OCI-M2 (cell line): ENCODE data around the gene ARHGAP24.
"Not testable (repeated sequence)": the region's sequence is repeated elsewhere in the genome, so short reads cannot be mapped to it uniquely, and the experiment has no call there.

ENCODE experiments used
- DNase-seq: peaks from one replicate; lab custom pipeline; 2025; ENCODE audit not compliant: unreplicated experiment; lab: John Stamatoyannopoulos, UW

ARHGAP24 gene

GRCh38 chr4:85806334-85806733 lies 331.4 kb downstream of the ARHGAP24 start:
- no peak for DNase-seq

- no peak for DNase-seq
Measured at GRCh38 chr4:85807247-85807950, 332.4 kb downstream of the ARHGAP24 start.

DNA sequence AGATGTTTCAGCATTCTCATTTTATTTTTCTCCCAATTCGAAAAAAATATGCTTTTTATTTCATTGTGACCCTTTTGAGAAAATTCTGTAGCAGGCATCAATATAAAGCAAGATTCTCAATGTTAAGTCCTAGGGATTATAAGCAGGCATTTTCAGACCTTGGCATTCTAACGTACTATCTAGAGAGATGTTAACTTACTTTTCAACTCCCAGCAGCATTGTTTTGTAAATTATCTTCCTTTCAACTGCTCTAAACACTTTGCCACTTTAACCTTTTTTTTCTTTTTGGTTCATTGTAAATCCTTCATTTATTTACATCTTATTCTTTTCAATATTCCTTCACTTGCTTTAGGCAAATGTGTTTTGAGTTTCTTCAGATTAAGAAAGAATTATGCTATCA lies 333.2 kb downstream of the ARHGAP24 start:
- no peak for DNase-seq

DNA sequence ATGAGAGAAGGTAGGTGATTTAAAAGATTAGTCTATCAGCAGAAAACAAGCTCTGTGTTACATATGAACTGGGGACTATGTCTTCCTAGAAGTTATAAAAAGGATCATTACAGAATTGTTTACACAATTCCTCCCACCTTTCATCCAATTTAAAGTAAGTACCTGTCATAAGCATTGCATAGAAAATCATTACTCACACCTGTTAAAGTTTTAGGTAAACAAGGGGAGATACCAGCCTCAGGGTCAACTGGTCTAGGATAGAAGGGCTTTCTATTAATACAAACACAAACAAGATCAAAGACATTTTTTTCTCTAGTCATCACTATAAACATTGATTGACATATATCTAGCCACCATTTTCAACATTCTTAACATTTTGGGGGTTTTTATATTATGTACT lies 333.9 kb downstream of the ARHGAP24 start:
- DNase-seq = no peak

- DNase-seq = no peak
Measured at GRCh38 chr4:85812776-85813175, 337.8 kb downstream of the ARHGAP24 start.

- no peak for DNase-seq
Measured at GRCh38 chr4:85815796-85816459, 341.0 kb downstream of the ARHGAP24 start.

GRCh38 chr4:85818700-85819099 lies 343.8 kb downstream of the ARHGAP24 start:
- DNase-seq = no peak

GRCh38 chr4:85820101-85820500 lies 345.2 kb downstream of the ARHGAP24 start:
- DNase-seq = not testable (repeated sequence)

DNA sequence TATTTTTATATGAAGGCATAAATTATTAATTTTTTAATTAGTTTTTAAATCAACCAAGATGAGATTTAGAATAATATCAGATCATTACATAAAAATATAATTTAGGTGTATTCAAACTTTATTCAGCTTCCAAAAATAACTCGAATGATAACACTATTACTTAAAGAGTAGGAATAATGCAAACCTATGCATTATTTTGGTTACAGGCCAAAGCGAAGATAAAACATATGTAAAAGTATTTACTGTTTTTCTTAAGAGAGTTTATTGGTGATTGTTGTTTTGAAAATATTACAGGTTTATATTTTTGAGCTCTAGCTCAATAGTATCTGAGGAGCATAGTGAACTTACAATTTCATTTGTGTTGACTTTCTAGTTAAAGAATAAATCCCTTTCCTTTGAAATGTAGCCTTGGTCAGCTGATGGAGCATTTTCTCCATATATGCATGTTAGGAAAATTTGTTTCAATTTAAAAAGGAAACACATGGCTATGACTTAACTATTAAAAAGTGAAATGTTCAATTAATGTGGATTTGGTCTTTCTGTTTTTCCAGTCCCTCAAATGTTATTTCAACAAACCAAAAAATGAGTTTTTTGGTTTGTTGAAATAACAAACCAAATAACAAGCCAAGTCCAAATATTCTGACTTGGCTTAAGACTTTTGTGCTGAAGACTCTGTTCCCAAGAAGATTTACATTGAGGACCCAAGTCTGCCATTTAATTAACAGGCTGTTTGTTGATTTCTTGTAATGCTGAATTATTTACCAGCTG lies 346.9 kb downstream of the ARHGAP24 start:
- no peak for DNase-seq

- DNase-seq = no peak
Measured at GRCh38 chr4:85823295-85823694, 348.3 kb downstream of the ARHGAP24 start.

DNA sequence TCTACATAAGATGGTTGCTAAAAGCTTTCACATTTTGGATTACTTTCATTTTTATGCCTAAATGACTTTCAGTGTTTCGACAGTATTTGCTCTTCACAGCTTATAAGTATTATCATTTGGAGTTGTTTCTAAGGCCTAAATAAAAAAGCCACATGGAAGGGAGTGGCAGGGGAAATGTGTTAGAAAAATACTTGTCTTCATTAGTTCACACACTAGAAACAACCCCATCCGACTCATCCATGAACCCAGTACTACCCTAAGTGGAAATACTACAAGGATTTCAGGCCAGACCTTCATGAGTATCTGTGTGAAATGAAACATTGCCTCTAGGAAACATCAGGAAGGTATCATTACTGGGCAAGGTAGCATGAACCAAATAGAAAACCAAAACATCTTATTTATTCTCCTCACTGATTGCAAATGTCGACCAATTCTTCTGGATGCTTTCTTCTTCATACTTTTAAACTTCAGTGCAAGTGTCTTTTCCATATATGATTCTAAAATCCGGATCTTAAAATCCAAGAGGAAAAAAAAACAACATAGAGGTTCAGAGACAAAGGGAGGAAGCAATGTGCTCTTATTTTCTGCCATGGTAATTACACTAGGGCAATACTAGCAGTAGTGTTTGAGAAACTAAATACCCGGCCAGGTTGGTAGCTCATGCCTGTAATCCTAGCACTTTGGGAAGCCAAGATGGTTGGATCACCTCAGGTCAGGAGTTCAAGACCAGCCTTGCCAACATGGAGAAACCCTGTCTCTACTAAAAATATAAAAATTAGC lies 349.4 kb downstream of the ARHGAP24 start:
- no peak for DNase-seq

DNA sequence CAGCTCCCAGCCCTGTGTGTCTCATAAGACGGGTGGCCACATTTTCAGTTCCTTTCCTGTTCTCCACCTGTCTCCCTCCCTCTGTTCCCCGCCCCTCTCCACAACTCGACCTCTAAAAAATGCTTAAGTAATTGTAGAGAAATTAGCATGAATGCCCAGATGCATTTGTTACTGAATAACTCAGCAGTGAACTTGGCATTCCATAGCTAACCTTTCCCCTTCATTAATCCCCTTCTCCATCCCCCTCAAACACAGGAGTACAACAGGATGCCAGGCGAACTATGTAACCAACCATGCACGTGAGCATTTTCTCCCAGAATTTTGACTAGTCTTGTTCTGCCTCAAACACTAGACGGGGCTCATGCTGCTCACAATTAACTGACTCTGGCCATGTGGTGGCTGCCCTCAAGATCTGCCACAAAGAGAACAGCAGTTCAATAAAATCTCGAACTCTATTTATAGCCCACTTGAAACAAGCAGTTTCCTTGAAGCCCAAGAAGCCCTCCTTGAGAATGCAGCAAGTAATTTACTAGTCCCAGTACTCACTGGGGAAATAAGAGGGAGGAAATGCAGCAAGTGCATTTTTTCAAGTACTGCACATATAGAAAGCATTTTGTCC lies 351.2 kb downstream of the ARHGAP24 start:
- DNase-seq = no peak

DNA sequence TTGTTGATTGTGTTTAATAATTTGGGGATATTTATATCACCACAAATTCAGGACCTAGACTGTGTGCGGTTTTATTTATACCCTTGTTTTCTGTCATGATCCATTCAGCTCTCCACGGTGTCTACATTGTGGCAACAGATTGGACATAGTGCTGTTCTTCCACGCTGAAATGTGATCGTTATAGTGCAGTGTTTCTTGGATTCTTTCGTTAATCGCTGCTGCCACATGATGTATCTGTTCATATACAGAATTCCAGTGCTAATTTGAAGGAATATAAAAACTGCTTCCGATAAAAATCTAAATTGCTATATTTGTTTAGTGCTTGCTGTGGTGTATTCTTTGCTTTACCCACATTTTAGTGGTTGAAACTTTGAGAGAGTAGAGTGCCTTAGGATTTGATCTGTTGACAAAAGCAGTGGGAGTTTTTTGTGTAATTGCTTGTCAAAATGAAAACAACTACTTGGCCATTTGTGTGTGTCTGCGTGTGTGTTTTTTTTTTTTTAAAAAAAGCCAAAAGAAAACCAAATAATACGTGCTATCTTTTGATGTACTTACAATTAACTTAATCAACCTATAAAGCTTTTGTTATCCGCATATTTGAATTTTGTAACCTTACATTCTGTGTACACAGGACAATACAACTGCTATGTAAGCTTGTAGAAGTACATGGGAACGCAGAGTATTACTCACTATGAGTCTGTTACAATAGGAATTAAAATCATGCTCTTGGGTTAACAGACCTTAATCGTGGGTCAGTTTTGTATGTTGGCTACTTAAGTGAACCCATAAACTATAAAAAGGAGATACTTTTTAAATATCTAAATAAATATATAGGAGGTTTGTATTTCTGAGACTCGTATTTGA lies 353.3 kb downstream of the ARHGAP24 start:
- DNase-seq = no peak

- no peak for DNase-seq
Measured at GRCh38 chr4:85829276-85830051, 354.5 kb downstream of the ARHGAP24 start.

DNA sequence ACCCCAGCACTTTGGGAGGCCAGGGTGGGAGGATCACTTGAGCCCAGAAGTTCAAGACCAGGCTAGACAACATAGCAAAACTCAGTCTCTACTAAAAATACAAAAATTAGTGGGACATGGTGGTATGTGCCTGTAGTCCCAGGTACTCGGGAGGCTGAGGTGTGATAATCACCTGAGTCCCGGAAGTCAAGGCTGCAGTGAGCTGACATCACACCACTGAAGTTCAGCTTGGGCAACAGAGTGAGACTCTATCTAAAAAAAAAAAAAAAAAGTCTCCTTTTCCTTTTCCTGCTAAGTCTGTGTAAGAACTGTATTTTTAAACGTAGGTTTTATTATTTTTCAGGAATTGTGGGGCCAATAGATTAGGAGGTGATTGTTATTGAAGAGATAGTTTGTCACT lies 356.7 kb downstream of the ARHGAP24 start:
- no peak for DNase-seq

GRCh38 chr4:85833302-85833701 lies 358.4 kb downstream of the ARHGAP24 start:
- no peak for DNase-seq

GRCh38 chr4:85834934-85835333 lies 360.0 kb downstream of the ARHGAP24 start:
- no peak for DNase-seq

DNA sequence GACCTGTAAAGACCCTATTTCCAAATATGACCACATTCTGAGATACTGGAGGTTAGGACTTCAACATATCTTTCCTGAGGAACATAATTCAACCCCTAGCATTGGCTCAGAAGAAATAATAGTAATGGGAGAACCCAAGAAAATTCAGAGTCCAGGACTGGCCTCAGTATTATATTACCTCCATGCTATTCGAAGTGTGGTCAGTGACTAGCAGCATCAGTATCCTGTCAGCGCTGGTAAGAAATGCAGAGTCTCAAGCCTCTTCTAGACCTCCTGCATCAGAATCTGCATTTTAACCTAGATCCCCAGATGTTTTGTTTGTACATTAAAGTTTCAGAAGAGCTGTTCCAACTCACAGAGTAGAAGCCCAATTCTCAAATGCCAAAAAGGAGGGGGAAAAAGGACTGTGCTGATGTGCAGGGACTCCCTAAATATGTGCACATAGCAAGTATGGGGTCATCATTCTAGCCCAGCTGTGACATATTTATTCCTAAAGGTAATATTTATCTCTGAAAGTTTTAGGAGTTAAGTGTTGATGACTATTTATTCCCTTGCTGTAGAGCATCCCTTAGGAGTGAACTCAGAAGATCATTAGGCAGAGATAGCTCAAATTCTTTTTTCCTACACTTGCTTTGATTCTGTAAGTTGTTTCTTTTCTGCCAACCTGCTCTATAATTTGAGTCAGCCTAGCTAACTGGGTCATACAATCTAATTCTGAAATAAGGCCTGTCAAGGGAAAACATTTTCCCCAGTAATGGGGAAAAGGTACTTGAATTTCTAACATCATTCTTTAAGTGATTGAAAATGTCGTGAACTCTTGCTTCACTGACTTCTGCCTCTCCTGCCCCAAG lies 361.9 kb downstream of the ARHGAP24 start:
- no peak for DNase-seq
